ENCODE results near the gene ASIC4.

The ASIC4 gene

DNA sequence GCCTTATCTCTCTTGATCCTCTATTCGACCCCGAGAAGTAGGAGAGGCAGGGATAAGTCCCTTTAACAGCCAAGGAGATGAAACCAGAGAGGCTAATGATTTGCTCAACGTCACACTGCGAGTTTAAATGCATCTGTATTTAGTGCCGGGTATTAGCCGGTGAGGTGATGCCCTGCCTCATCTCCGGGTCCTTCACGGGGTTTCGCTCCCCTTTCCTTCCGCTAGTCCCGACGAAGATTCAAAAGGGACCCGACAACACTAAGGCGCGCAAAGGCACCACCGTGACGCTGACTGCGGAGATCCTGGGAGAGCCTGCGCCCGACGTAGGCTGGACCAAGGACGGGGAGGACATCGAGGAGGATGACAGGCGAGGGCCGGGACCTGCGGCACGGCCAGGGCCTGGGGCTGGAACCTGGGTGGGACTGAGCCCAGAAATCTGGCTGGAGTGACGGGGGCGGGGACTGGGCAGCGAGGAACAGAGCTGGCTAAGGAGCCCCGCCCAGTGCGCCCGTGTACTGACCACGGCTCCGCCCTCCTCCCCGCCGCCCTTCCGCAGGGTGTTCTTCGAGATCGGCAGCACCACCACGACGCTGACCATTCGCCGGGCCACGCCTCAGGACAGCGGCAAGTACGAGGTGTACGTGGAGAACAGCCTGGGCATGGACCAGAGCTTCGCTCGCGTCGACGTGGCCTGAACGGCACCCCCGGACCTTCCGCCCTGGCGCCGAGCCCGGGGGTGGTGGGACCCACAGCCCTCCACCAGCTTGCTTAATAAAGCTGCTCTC lies 16.6 kb upstream of the ASIC4 start:
- DNase-seq (ENCODE audit: low read depth) = peak; percentile 34

DNA sequence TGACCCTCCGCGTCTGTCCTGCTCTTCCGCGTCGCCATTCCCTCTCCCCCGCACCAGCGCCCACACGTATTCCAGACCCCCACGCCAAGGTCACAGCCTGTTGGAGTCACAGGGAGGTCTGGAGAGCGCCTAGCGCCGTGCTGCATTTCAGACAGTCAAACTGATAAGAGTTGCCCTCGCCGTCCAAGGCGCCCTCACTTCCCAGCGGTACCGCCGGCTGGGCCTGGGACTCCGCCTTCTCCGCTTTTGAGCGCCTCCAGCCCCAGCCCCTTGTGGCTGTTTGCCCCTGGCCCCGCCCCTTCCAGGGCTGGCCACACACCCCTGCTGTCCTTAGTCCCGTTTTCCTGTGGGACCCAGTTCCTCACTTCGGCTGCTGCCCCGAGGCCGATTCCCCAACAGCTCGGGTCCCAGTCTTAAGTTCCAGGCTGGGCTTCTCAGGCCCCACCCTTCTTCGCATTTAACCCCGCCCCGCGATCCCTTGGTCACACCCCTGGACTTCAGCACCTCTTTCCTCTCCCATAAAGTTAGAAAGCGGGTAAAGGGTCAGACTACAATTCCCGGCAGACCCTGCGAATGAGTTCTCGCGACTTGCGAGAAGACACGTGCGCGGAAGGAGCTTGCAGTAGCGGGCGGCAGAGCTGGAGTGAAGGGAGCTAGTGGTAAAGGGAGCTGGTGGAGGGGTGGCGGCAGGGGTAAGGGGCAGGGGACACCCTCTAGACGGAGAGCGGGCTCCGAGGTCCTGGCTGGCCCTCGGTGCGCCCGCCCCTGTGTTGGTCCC lies 15.8 kb upstream of the ASIC4 start, which contains the start of gene GMPPA:
Gene GMPPA (plus strand): TSS at position 612 of the 778 bp plus-strand sequence. CDS start 1,085 bp downstream, outside the sequence.
- peak; percentile 96 for DNase-seq (ENCODE audit: low read depth)

DNA sequence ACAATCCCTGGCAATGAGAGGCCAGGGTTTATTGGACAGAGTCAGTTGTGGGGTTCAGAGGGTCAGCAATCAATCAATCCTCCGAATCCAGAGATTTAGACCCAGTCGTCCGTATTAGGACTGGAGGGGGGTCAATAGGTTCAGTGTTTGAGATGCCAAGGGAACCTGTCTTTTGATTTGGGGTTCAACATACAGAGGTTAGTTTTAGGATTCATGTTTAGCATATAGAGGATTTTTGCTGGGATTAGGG lies 15.3 kb upstream of the ASIC4 start:
- DNase-seq (ENCODE audit: low read depth) = no peak

DNA sequence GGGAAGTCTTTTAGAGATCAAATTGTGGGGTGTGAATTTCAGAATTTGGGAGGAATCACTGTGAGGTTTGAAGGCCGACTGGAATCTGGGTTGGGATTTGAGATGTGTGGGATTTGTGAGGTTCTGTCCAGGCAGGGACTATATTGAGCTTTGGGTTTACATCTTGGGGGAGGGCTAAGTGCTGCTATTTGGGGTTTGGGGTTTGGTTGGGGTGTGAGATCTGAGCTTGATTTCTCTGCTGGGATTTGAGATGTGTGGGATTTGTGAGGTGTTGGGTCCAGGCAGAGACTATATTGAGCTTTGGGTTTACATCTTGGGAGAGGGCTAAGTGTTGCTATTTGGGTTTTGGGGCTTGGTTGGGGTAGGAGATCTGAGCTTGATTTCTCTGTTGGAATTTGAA lies 14.7 kb upstream of the ASIC4 start:
- no peak for DNase-seq (ENCODE audit: low read depth)

DNA sequence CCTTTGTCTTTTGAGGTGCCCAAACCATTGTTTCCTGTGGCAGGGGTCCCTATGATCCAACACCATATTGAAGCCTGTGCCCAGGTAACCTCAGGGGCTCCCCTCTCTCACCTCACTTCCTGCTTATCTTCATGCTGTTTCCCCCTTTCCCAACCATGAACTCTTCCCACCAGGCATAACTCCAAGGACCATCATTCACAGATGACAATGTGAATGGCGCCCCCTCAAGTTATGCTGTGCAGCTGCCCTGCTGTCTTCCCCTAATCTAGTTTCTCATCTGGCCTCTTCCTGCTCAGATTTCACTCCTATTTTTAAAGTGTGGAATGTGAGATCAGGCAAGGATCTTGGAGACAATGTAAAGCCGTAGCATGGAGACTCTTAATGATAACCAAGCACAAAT lies 14.1 kb upstream of the ASIC4 start:
- no peak for DNase-seq (ENCODE audit: low read depth)

DNA sequence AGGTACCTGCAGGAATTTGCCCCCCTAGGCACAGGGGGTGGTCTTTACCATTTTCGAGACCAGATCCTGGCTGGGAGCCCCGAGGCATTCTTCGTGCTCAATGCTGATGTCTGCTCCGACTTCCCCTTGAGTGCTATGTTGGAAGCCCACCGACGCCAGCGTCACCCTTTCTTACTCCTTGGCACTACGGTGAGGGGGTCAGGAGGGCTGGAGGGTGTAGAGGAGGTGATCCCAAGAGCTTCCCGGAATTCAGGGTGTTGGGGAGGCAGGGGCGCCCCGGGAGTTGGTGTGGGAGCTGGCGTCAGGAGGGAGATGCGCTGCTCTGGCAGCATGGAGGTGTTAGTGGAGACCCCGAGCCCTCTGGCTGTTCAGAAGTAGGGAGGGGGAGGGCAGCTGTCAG lies 12.4 kb upstream of the ASIC4 start:
- no peak for DNase-seq (ENCODE audit: low read depth)

DNA sequence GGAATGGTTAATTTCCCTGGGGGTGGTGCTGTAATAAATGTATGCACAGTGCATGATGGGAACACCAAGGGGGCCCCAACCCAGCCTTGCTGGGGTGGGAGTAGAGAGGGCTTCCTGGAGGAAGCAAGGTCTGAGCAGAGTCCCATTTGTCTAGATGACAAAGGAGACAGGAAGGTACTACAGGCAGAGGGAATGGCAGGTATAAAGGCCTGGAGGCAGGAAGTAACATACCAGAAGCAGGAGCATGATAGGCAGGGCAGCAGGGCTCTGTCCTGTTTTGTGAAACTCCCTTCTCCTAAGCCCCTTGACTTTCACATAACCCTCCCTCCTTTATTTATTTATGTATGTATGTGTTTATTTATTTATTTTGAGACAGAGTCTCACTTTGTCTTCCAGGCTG lies 11.7 kb upstream of the ASIC4 start:
- no peak for DNase-seq (ENCODE audit: low read depth)

DNA sequence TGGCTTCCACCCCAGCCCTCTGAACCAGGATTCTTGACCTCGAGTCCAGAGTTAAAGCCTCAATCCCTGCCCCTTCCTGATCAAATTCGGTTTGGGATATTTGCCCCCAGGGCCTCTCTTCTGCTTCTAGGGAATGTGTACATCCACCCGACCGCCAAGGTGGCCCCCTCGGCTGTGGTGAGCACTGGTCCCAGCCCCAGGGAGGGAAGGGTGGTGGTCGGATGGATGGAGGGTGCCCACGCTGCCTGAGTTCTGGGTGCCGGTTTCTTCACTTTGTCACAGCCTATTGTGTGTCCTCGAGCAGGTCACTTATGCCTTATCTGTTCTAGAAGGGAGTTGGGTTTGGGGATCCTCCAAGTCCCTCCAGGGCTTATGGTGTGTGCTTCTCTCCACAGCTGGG lies 8.7 kb upstream of the ASIC4 start:
- no peak for DNase-seq (ENCODE audit: low read depth)

DNA sequence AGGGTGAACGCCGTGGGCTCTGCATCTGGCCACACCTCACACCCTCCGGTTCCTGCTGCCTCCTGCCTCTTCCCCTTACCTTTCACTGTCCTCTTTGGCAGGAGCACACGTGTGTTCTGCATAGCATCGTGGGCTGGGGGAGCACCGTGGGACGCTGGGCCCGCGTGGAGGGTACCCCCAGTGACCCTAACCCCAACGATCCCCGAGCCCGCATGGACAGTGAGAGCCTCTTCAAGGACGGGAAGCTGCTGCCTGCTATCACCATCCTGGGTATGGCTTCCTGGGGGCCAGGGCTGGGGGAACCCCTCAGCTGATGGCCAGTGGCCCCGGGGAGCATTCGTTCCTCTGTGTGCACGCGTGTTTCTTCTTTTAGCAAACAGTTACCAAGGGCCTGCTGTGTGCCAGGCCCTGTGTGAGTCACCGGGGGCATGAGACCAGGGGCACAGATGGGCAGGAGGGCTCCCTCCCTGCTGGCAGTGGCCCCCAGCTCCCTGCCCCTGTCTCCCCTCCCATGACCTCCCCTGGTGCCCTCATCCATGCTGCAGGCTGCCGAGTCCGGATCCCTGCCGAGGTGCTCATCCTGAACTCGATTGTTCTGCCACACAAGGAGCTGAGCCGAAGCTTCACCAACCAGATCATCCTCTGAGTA lies 8.0 kb upstream of the ASIC4 start:
- no peak for DNase-seq (ENCODE audit: low read depth)

DNA sequence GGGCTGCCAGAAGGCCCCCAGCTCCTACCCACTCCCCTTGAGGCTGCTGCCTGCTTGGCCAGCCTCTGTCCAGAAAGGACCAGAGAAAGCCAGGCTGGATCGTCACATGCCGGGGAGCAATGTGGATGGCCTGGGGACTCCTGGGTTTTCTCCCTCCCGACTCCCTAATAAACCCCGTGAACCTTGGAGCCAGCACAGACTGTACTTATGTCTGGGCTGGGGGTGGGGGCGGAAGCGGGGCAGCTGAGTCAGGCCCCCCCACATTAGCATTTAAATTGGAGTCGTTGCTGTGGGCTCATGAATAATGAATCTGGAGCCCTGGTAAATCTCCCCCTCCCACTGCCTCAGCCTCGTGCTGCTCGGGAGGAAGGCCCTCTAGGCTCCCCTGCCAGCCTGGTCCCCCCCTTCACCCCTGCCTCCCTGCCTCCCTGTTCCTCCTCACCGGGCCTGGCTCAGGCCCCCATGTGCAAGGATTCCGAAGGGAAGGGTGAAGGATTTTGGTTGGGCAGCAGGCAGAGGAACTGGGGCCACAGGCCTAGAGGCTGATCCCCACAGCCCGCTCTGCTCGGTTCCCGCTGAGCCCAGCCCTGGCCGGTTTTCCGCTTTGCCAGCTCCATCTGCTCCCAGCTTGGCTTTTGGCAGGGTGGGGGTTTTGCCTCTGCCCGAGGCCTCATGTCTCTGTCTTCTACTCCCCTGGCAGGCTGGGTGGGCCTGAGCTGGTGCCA lies 7.3 kb upstream of the ASIC4 start:
- DNase-seq (ENCODE audit: low read depth) = no peak

DNA sequence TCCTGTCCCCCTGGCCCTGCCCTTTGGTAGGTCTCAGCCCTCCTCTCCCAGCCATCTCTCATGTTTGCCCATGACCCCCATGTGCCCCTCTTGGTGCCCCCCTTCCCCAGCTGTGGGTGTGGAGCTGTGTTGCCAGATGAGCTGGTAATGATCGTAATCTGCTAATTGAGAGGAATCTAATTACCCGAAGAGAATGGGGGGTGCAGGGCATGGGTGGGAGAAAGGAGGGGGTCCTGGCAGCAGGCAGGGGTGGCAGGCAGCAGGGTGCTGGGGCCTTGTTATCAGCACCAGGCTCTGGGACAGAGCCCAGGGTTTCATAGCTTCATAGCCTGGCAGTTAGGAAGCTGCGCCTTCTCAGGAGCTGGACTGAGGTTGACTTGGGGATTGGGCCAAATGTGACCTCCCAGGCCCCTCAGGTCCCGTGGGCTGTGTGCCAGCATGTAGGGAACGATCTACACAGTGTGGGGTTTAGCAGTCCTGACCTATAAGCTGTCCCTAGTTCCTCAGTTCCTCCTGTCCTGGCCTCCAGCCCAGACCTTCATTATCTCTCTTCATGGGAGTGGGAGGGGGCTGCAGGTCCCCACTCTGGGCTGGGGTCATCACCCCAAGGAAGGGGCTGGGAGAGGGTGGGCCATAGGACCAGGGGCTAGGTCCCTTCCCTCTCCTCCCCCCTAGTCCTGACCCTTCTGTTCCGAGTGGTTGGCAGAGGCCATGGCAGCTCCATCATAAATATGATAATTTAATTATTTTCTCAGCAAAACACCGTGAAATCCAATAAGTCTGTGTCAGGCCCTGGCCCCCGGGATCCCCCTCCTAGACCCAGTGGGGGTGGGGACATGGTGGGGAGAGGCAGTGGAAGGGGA lies 6.5 kb upstream of the ASIC4 start:
- no peak for DNase-seq (ENCODE audit: low read depth)

DNA sequence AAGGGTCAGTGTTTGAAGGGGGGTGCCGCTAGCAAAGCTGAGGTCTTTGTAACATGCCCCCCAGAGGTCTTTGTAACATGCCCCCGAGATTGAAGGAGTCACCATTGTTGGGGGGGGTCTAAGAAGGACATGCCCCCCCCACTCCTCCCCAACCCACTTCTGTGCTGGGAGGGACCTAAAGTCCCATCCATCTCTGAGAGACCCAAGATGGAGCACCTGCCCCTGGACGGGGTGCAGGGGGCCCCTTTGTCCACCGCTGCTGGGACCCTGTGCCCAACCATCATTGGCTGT lies 5.9 kb upstream of the ASIC4 start:
- DNase-seq (ENCODE audit: low read depth) = no peak

DNA sequence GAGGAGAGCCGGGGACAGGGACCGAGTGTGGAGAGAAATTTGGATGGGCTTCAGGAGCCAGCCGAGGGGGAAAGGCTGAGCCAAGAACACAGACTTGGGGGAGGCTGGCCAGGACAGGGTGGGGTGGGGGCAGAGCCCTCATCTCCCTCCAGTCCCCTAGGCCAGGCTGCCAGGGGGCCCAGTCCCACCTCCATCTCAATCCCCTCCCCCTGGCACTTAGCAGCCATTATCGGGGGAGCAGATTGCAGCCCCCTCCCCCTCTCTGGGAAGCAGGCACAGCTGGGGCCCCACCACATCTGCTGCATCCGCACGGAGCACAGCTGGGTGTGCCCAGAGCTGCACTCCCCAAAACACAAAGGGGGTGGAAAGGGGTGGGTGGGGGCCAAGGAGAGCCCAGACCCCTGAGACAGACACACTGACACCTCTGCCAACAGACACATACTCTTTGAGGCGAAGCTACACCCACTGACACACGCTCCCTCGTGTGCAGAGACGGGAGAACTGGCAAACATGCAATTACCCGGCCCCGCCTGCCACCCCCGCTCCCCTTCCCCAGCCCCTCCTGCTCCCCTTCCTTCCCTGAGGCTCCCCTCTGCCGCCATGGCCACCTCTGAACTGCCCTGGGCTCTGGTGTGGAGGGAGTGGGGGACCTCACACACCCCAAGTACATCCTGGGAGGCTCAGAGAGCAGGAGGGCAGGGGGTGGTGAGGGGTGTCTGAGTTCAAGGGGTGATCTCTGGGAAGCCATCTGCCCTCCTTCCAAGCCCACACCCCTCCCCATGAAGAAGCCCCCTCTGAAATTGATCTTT lies 5.1 kb upstream of the ASIC4 start:
- no peak for DNase-seq (ENCODE audit: low read depth)

DNA sequence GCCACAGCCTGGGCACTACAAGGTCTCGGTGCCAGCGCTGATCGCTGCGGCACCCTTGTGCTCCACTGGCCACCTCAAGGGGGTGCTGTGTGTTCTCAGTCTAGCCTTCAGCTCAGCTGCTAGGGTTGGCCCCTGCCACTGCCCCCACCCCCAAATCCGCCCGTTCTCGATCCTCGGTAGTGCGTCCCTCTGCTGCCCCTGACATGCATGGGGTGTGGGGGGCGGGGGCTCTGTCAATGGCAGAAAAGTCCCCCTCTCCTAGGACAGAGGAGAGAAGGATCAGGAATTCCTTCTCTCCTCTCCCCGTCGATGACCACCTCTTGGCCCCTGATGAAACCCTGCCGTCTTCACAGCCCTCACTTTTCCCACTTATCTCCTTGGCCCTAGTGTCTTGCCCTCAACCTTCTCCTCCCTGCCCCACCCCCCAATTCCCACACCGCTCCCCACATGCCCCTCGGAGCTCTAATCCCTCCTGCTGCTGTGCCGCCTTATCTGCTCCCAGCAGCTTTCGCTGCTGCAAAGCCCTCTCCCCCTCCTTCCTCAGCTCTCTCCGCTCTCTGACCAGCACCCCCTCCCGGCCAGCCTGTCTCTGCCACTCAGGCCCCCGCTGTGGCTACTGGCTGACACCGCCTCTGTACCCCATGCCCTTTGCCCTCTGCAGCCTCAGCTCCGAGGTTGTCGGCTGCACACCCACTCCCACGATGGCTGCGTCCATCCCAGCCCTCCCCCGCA lies 4.3 kb upstream of the ASIC4 start:
- no peak for DNase-seq (ENCODE audit: low read depth)

DNA sequence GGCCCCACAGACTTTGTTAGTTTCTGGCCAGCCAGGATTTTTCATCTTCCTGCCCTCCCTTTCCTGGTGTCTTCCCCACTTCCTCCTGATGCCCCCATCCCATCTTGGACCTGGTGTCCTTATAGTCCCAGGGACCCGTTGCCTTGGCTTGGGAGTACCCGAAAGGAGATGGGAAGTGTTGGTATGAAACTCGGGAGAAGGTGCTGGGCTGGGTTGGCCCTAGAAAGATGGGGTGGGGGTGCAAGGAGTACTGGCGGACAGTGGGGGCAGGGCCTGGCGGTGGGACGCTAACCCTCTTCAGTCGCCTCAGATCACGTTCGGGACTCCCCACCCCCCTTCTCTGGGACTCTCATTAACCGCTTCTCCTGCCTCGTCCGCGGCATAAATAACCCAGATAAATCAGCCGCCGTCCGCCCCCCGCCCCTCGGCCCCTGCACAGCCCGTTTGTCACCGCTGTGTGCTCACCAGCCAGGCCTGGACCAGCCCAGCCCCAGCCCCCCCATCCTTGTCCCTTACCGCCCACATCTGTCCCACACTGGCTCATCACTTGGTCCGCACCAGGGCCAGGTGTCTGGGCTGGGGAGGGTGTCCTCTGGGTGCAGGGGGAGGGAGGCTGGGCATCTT lies 3.7 kb upstream of the ASIC4 start:
- DNase-seq (ENCODE audit: low read depth) = no peak

DNA sequence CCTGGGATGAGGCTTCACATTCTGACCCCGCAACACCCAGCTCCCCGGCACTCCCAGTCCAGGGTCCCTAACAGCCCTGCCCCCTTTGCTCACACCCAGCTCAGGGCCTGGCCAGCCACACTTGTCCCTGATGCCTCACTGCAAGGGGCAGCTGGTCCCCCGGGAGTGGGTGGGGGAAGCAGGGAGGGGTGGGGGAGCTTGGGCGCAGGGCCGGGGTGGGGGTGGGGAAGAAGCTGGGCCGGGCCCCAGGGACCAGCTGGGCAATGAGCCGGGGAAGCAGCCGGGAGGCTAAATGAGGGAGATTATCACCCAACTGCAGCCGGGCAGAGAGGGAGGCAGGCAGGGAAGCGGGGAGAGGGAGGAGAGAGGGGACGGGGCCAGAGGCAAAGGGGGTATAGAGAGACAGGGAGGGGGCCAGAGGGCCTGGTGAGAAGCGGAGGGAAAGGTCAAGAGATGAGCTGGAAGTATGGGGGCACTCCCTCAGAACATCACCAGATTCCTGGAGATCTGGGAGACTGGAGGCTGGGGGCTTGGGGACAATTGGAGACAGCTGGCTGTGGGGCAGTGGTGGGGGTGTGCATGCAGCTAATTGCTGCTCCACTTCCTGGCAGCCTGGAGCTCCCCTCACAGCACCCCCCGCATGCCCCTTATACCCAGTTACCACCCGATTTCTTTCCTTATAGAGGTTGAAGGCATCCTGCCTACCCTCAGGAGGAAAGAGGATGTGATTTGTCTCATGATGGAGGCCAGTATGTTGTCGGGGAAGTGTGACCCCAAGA lies 2.5 kb upstream of the ASIC4 start:
- no peak for DNase-seq (ENCODE audit: low read depth)

DNA sequence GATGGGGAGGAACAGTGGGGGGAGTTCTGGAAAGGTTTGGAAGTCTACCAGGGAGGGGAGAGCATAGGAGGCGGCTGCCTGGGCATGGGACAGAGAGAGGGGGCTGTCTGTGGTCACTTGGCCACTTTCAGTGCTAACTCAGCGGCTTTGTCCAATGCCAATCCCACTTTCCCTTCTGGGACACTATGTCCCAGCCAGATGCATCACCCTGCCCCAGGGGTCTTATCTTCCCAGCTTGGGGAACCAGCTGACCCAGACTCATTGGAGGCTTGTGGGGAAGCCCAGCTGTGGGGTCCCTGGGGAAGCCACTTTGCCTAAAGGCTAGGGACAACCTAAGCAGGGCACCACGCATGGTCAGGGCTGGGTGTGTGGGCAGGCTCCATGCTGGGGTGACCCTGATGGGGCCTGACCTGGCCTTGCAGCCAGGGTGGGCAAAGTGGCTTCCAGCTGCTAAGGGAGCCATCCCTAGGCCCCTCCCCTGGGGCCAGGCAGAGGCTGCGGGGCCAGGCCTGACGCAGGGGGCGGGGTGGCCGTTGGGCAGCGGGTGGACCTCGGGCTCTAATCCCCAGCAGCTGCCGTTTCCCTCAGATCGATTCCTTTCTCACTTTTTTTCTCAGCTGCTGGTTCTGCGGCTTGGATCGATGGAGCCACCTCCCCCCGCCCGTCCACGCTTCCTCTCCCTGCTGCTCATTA lies 1.6 kb upstream of the ASIC4 start:
- no peak for DNase-seq (ENCODE audit: low read depth)

DNA sequence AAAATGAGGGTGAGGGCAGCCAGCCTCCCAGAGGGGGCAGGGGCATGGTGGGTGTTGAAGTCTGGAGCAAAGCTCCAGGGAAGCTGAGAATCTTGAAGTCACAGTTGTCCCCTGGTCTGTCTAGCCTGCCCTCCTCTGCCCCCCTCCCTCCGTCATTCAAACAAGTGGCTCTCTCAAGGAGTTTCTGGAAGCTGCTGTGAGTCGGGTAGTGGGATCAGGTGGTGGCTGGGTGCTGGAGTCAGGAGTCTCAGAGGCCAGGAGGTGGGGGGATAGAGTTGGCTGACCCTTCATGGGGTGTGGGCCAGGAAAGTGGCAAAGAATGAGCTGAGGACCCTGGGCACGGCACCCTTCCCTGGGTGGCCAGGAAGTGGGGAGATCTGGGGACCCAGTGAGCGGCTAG lies 495 bp upstream of the ASIC4 start:
- DNase-seq (ENCODE audit: low read depth) = no peak

All from GM04503 (cell line).